ENCODE measurements around the gene TMEM79. TPM values are rescaled to one million over a fixed set of nuclear protein-coding genes. Genes with fewer than 3 reads are reported as not detected.

TMEM79 gene
- total RNA-seq, result 1.4 TPM
- long read RNA-seq, partial matches to known transcripts, result 0 of 1 reads
- long read RNA-seq, other reads (novel, unspliced or antisense), result 1 of 1 reads

- intact Hi-C loops (cut with DNase I), result loop anchor here (5.0 kb wide), 1 partner anchor 53 kb away; the partner anchor contains the start of genes CCT3 and TSACC
- DNase-seq (ENCODE audit: missing footprints) (no peak), ATAC-seq (no peak)
Observed at GRCh38 chr1:156284112-156284511, at the start of gene TMEM79. Gene TMEM79 (plus strand): TSS chr1:156284325. CDS start chr1:156285227, 902 bp downstream.

- DNase-seq (ENCODE audit: missing footprints) (no peak), ATAC-seq (no peak)
- intact Hi-C loops (cut with DNase I), result loop anchor here (5.0 kb wide), 1 partner anchor 41 kb away; no protein-coding TSS in a partner anchor
Observed at GRCh38 chr1:156236164-156236563, 48.0 kb upstream of the TMEM79 start.

- no peak for ATAC-seq
Observed at GRCh38 chr1:156238248-156238647, 45.9 kb upstream of the TMEM79 start.

GRCh38 chr1:156241311-156241811 is 42.8 kb upstream of the TMEM79 start:
- DNase-seq (ENCODE audit: missing footprints) (no peak), ATAC-seq (no peak)
- intact Hi-C loops (cut with DNase I), result no loop called here

More at GRCh38 chr1:156238248-156238647, 45.9 kb upstream of the TMEM79 start:
- intact Hi-C loops (cut with DNase I), result loop anchor here (5.0 kb wide), 1 partner anchor 39 kb away; no protein-coding TSS in a partner anchor
- DNase-seq (ENCODE audit: missing footprints), result no peak

GRCh38 chr1:156241926-156242325 is 42.2 kb upstream of the TMEM79 start, which contains the start of gene BGLAP:
Gene BGLAP (plus strand): TSS chr1:156242184. CDS start chr1:156242232, 48 bp downstream.
- intact Hi-C loops (cut with DNase I), result no loop called here
- DNase-seq (ENCODE audit: missing footprints) (no peak), ATAC-seq (no peak)

GRCh38 chr1:156242738-156243137 is 41.4 kb upstream of the TMEM79 start:
- DNase-seq (ENCODE audit: missing footprints) (no peak), ATAC-seq (no peak)
- intact Hi-C loops (cut with DNase I), result no loop called here

GRCh38 chr1:156244126-156244525 is 40.0 kb upstream of the TMEM79 start:
- intact Hi-C loops (cut with DNase I), result no loop called here
- ATAC-seq (no peak), DNase-seq (ENCODE audit: missing footprints) (no peak)

- no peak for DNase-seq (ENCODE audit: missing footprints)
Observed at GRCh38 chr1:156244712-156245111, 39.4 kb upstream of the TMEM79 start.

GRCh38 chr1:156245451-156246232 is 38.5 kb upstream of the TMEM79 start:
- no peak for ATAC-seq
- intact Hi-C loops (cut with DNase I), result no loop called here
- DNase-seq (ENCODE audit: missing footprints), result peak; percentile 72

More at GRCh38 chr1:156244712-156245111, 39.4 kb upstream of the TMEM79 start:
- intact Hi-C loops (cut with DNase I), result no loop called here
- no peak for ATAC-seq

- ATAC-seq (no peak), DNase-seq (ENCODE audit: missing footprints) (no peak)
- intact Hi-C loops (cut with DNase I), result no loop called here
Observed at GRCh38 chr1:156246241-156246780, 37.8 kb upstream of the TMEM79 start.

GRCh38 chr1:156246781-156247459 is 37.2 kb upstream of the TMEM79 start:
- intact Hi-C loops (cut with DNase I), result no loop called here
- DNase-seq (ENCODE audit: missing footprints), result peak; percentile 71

GRCh38 chr1:156247460-156248322 is 36.4 kb upstream of the TMEM79 start, which contains the start of gene PAQR6:
Gene PAQR6 (minus strand): TSS chr1:156248056. CDS start chr1:156246731, 1,325 bp downstream.
- ATAC-seq (peak; percentile 38), DNase-seq (ENCODE audit: missing footprints) (no peak)
- intact Hi-C loops (cut with DNase I), result no loop called here

More at GRCh38 chr1:156246781-156247459, 37.2 kb upstream of the TMEM79 start:
- peak; percentile 43 for ATAC-seq

- no peak for ATAC-seq
- DNase-seq (ENCODE audit: missing footprints), result no peak
- intact Hi-C loops (cut with DNase I), result no loop called here
Observed at GRCh38 chr1:156248323-156248683, 35.8 kb upstream of the TMEM79 start.

- intact Hi-C loops (cut with DNase I), result no loop called here
- ATAC-seq (no peak), DNase-seq (ENCODE audit: missing footprints) (no peak)
Observed at GRCh38 chr1:156249593-156249992, 34.5 kb upstream of the TMEM79 start.

GRCh38 chr1:156251527-156251926 is 32.6 kb upstream of the TMEM79 start:
- ATAC-seq, result no peak
- intact Hi-C loops (cut with DNase I), result no loop called here
- no peak for DNase-seq (ENCODE audit: missing footprints)

- intact Hi-C loops (cut with DNase I), result no loop called here
- DNase-seq (ENCODE audit: missing footprints) (no peak), ATAC-seq (no peak)
Observed at GRCh38 chr1:156253634-156254033, 30.5 kb upstream of the TMEM79 start.

- intact Hi-C loops (cut with DNase I), result no loop called here
- ATAC-seq, result no peak
Observed at GRCh38 chr1:156257711-156258110, 26.4 kb upstream of the TMEM79 start.

GRCh38 chr1:156258859-156259258 is 25.3 kb upstream of the TMEM79 start:
- ATAC-seq (no peak), DNase-seq (ENCODE audit: missing footprints) (no peak)
- intact Hi-C loops (cut with DNase I), result no loop called here

More at GRCh38 chr1:156257711-156258110, 26.4 kb upstream of the TMEM79 start:
- no peak for DNase-seq (ENCODE audit: missing footprints)
